HL-60 (cell line): ENCODE results near the gene TMEM38A.

ENCODE experiments used
- DNase-seq, 2 experiments: peaks; one replicate each; pipeline ENCODE4 v3.0.0-alpha.2; 2010 to 2020; ENCODE audit warnings: low read depth in 1 of 2, low spot score in 1 of 2
- H3K27ac ChIP-seq: fragments of 250-450 bp; sonication (Bioruptor Pico); replicated peaks from 2 replicates; pipeline ENCODE4 v1.5.1; 2020; ENCODE audit warnings: mild to moderate bottlenecking, moderate library complexity
- H3K27me3 ChIP-seq: fragments of 250-450 bp; sonication (Bioruptor Pico); 2 replicates; pipeline ENCODE4 v1.5.1; 2021; ENCODE audit warnings: mild to moderate bottlenecking, moderate library complexity; ENCODE audit not compliant: insufficient read depth, poor library complexity, severe bottlenecking
- H3K4me3 ChIP-seq: replicated peaks from 2 replicates; pipeline ENCODE4 v1.5.1; 2011; ENCODE audit warnings: mild to moderate bottlenecking, control low read depth, low read length; ENCODE audit not compliant: insufficient read depth
- CTCF ChIP-seq: IDR thresholded peaks from one replicate; pipeline ENCODE4 v1.5.1; 2011; ENCODE audit warnings: low read length, control low read depth, inconsistent platforms; ENCODE audit not compliant: insufficient read depth
- GABPA ChIP-seq: IDR thresholded peaks from 2 replicates; pipeline ENCODE4 v1.6.1; 2012; ENCODE audit warnings: low read depth
- POLR2AphosphoS5 ChIP-seq: IDR thresholded peaks from 2 replicates; pipeline ENCODE4 v1.6.1; 2012; ENCODE audit warnings: low read depth
- REST ChIP-seq: IDR thresholded peaks from 2 replicates; pipeline ENCODE4 v1.6.1; 2012; ENCODE audit warnings: low read depth; ENCODE audit not compliant: insufficient replicate concordance
- SPI1 ChIP-seq: IDR thresholded peaks from 2 replicates; pipeline ENCODE4 v1.6.1; 2012; ENCODE audit warnings: low read depth, mild to moderate bottlenecking, borderline replicate concordance

The TMEM38A gene

GRCh38 chr19:16628183-16628983 lies 32.6 kb upstream of the TMEM38A start, which contains the start of gene MED26:
MED26 (minus strand) TSS chr19:16628204; CDS start chr19:16627943, 261 bp downstream.
- Histone ChIP-seq H3K4me3 (peak within 1 kb of the TSS; percentile 96), H3K27me3 (no peaks in the 10 kb centered on the region), H3K27ac (peak within 1 kb of the TSS; percentile 97)
- peak; percentile 86 to 92 for DNase-seq
- no peak for TF ChIP-seq CTCF
- no peak for TF ChIP-seq SPI1
- 0 out of 2 replicates have a peak, but pooled peaks have one; percentile 15 for TF ChIP-seq GABPA
- TF ChIP-seq POLR2AphosphoS5 = peak; percentile 83
- peak; percentile 49 for TF ChIP-seq REST

GRCh38 chr19:16628984-16629691 lies 31.8 kb upstream of the TMEM38A start:
- Histone ChIP-seq H3K27ac (peak overlapping the region; percentile 97), H3K4me3 (peak overlapping the region; percentile 79), H3K27me3 (no peaks in the 10 kb centered on the region)
- DNase-seq = peak in 1 of 2 experiments; percentile 49
- TF ChIP-seq GABPA (no peak), REST (no peak), SPI1 (no peak), CTCF (no peak), POLR2AphosphoS5 (no peak)

- TF ChIP-seq REST (no peak), SPI1 (no peak)
- no peaks in the 10 kb centered on the region for H3K27me3 ChIP-seq
- no peak overlapping the region for H3K4me3 ChIP-seq
- DNase-seq = no peak
- H3K27ac ChIP-seq = no peak overlapping the region
Measured at GRCh38 chr19:16631465-16631864, 29.5 kb upstream of the TMEM38A start.
